HG03439 (cell line): ENCODE measurements around the gene METRN.
A peak's percentile ranks its signal among the peaks of the same experiment; 100 is the strongest.
"Not testable (repeated sequence)": the region's sequence is repeated elsewhere in the genome, so short reads cannot be mapped to it uniquely, and the experiment has no call there.

Experiments
- ATAC-seq: cut with Tn5 transposase; IDR thresholded peaks from one replicate; pipeline ENCODE4 v1.9.1; 2021; ENCODE audit warnings: mild to moderate bottlenecking, moderate library complexity; ENCODE audit not compliant: unreplicated experiment

METRN gene

DNA sequence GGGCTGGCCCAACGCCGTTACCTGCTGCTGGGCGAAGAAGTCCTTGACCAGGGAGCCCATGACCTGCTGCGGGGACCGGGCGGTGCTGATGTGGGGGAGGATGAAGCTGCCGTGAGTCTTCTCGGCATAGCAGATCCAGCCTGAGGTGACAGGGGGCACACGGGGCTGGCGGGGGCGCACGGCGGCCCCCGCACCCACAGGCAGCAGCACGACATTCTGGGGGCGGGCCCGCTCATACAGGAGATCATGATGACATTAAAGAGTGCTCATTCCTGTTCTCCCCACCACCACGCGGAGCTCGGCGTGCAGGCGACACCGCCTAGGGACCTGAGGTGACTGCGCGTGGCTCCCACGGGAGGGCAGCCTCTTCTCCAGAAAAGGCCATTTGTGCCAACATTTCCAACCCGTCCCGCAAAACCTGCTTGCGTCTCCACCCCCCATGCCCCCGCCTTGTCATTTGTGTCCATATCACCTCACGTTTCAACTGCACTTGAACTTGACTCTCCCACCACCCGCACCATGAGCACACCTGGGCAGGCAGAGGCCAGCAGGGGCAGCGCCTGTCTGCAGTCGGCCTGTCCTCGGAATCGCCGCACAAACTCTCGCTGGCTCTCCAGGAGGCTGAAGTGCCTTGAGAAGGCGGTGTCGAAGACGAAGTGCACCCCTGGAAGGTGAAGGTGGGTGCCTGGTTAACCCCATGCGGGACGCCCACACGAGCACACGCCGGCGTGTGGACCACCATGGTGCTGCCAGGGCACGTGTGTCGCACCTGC lies 19.5 kb downstream of the METRN start:
- no peak for ATAC-seq

GRCh38 chr16:734981-735881 lies 20.3 kb downstream of the METRN start:
- ATAC-seq: no peak

DNA sequence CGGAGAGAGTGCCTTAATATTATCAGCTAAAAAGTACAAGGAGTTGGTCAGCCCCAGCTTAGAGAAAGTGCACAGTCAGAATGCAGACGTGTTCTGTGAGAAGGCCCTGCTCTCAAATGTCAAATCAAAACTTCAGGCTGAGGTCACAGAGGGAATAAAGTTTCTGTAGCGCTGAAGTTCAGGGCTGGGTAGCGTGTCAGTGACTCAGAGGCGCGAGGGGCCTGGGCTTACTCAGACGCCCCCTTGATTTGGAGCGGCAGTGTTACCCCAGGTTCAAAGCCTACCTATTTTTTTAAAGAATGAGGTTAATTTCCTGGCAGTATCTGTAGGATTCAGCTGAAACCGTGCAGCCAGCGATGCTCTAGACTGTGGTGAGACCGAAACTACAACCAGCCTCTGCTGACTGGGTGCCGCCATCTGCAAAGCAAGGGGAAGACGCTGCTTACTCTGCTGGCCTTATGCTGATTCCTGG lies 21.1 kb downstream of the METRN start:
- ATAC-seq: peak; percentile 37

- ATAC-seq: no peak
These were observed 22.1 kb downstream of the METRN start for GRCh38 chr16:736936-737481.

GRCh38 chr16:739560-740458 lies 24.9 kb downstream of the METRN start:
- ATAC-seq: no peak

- ATAC-seq: peak; percentile 2
These were observed 25.5 kb downstream of the METRN start for GRCh38 chr16:740459-740763.

GRCh38 chr16:740764-741505 lies 26.0 kb downstream of the METRN start, which contains the start of gene CIAO3:
TSS of gene CIAO3 (minus strand) at chr16:740997. CDS start at chr16:740985, 12 bp downstream.
- ATAC-seq: peak; percentile 61

- no peak for ATAC-seq
These were observed 27.2 kb downstream of the METRN start for GRCh38 chr16:741986-742629.

DNA sequence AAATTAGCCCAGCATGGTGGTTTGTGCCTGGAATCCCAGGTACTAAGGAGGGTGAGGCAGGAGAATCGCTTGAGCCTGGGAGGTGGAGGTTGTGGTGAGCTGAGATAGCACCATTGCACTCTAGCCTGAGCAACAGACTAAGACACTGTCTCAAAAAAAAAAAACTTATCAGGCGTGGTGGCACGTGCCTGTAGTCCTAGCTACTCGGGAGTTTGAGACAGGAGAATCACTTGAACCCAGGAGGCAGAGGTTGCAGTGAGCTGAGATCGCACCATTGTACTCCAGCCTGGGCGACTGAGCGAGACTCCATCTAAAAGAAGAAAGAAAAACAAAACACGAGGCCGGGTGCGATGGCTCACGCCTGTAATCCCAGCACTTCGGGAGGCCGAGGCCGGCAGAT lies 28.0 kb downstream of the METRN start:
- ATAC-seq: not testable (repeated sequence)

DNA sequence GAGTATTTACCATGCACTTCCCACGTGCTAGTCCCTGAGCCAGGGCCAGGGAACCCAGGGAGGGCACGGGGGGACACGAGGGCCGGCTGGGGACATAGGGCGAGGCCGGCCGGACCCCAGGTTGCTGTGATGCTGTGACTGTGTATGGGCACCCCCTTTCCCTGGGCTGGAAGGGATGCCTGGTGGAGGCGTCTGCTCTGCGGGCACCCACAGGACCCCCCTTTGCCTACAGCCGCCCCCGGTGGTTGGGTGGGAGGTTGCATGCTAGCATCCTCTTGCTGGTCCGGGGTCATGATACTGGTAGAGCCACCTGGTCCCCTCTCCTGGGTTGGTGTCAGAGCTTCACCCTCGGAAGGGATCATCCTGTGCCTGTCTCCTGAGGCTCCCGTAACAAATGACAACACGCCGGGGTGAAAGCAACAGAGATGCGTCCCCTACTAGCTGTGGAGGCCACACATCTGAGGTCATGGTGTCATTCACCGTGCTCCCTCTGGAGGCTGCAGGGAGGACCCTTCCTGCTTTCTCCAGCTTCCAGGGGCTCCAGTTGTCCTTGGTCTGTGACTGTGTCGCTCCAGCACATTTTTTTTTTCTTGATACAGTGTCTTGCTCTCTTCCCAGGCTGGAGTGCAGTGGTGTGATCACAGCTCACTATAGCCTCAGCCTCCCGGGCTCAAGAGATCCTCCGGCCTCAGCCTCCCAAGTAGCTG lies 29.0 kb downstream of the METRN start:
- ATAC-seq: no peak

GRCh38 chr16:745739-746138 lies 30.8 kb downstream of the METRN start:
- no peak for ATAC-seq

GRCh38 chr16:746637-747036 lies 31.7 kb downstream of the METRN start:
- no peak for ATAC-seq

DNA sequence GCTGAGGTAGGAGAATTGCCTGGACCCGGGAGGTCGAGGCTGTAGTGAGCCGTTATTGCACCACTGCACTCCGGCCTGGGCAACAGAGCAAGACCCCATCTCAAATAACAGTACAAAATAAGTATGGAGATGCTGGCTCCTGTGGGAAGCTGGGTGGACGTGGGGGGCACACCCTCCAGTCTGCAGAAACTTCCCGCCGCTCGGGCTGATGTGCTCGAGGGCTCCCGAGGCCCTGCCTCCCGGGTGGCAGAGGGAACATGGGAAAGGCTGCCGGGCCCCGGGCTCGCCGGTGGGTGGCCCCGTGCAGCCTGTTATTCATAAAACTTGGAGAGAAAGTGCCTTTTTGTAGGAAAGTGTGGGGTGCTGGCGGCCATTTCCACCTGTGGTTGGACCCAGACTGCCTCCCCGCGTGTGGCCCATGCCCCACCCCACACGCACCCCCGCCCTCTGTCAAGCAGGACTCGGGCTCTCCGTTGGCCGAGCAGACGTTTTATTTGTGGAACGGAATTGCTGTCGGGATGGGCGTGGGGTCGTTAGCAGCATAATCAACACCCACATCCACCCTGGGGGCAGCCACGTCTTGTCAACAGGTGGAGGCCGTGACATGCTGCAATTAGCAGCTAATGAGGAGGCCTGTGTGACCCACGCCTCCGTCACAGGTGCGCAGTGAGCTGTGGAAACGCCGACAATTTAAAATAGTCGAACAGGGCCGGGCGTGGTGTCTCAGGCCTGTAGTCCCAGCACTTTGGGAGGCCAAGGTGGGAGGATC lies 33.2 kb downstream of the METRN start:
- ATAC-seq: no peak

DNA sequence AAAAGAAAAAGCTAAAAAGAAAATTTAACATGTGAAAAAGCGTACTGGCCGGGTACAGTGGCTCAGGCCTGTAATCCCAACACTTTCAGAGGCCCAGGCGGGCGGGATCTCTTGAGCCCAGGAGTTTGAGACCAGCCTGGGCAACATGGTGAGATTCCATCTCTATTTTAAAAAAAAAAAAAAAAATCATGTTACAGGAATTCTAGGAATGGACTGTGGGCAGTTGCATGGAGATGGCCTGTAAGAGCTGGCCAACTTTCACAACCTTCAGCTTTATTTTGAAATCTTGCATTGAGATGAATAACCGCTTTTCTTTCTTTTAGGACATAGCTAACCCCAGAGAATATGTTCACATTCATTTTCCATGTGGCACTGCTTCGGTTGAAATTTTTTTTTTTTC lies 34.1 kb downstream of the METRN start:
- no peak for ATAC-seq

GRCh38 chr16:750485-750884 lies 35.6 kb downstream of the METRN start:
- no peak for ATAC-seq

DNA sequence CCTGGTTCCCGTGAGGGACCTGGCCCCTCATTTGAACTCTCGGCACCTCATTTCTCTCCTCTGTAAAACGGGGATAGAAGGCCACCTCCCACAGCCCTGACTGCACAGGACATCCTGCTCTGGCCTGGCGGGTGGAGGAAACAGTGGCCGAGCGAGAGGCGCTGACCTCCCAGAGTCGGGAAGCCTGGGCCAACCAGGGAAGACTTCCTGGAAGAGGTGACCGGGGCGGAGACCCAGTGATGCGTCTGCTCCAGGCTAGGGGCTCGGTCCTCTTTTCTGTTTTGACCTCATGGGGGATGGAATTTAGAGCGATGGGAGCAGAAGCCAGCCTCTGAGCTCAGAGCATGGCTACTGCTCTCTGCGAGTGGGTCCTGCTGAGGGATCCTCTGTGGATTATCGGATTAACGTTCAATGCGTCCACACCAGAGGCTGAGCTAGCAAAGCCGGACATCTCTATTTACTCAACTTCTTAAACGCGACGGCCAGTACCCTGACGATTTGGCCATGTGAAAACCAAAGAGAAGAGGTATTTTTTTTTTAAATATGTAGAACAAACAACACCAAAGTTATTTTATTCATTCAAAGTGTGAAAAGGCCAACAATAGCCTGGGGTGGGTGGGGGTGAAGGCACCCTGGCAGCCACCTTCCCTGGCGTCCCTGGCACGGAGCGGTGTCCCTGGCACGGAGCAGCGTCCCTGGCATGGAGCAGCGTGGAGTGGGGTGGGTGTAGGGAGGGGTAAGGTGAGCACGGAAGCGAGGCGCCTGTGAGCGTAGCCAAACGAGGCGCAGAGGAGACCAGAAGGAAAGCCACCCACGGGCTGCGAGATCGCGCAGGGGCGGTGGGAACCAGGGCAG lies 36.5 kb downstream of the METRN start:
- ATAC-seq: no peak

GRCh38 chr16:752007-752312 lies 37.0 kb downstream of the METRN start:
- no peak for ATAC-seq
